Stimulated activated CD4-positive, alpha-beta T cell treated with anti-CD3 and anti-CD28 coated beads, Interleukin-1b, Interleukin-23, amount 100 ng/mL, for 48 hours (primary cell): ENCODE data around the gene DUSP8.
"Not testable (repeated sequence)": the region's sequence is repeated elsewhere in the genome, so short reads cannot be mapped to it uniquely, and the experiment has no call there.

ENCODE experiments used
- DNase-seq: peaks from one replicate; pipeline ENCODE4 v3.0.0-alpha.2; 2020

DUSP8 gene

GRCh38 chr11:1589191-1589963 is 17.3 kb upstream of the DUSP8 start:
- not testable (repeated sequence) for DNase-seq

- no peak for DNase-seq
Measured at GRCh38 chr11:1586699-1587098, 14.6 kb upstream of the DUSP8 start.

DNA sequence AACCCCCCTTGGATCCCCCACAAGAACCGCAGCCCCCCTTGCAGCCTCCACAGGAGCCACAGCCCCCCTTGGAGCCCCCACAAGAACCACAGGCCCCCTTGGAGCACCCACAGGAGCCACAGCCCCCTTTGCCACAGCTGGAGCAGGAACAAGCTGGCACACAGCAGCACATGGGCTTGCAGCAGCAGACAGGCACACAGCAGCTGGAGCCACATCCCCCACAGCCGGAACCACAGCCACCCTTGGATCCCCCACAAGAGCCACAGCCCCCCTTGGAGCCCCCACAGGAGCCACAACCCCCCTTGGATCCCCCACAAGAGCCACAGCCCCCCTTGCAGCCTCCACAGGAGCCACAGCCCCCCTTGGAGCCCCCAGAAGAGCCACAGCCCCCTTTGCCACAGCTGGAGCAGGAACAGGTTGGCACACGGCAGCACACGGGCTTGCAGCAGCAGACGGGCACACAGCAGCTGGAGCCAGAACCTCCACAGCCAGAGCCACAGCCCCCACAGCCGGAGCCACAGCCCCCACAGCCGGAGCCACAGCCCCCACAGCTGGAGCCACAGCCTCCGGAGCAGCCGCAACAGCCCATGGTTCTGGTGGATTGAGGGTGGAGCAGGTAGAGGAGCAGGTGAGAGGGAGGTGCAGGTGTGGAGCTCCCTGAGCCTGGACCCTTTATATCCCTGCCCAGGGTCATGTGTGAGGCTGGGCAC is 12.7 kb upstream of the DUSP8 start, which contains the start of gene KRTAP5-1:
TSS of gene KRTAP5-1 (minus strand) at position 623 of the 710 bp plus-strand sequence. CDS start at position 589, 34 bp downstream.
- DNase-seq: not testable (repeated sequence)

DNA sequence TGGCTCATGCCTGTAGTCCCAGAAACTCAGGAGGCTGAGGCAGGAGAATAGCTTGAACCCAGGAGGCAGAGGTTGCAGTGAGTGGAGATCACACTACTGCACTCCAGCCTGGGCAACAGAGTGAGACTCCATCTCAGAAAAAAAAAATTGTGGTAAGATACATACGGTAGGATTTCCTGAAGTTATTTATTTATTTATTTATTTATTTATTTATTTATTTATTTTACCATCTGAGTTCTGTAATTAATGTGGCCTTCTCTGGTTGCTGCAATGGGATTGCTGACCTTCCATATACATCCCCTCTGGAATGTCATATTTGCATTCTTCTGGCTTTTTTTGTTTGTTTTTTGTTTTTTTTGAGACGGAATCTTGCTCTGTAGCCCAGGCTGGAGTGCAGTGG is 10.8 kb upstream of the DUSP8 start:
- not testable (repeated sequence) for DNase-seq

DNA sequence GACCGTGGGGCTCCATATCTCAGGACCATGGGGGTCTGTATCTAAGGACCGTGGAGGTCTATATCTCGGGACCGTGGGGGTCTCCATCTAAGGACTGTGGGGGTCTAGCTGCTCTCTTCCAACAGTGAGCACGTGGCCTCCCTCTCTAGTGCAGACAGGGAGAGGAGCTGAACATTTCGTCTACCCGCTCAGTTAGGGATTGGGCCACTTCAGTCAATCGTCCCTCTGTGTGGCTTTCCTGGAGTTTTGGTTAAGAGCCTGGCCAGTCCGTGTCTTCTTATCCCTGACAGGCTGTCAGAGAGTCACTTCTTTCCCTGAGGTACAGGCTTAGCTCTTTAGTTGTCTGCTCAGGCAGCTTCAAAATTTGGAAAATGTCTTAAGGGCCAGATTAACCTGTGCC is 9.9 kb upstream of the DUSP8 start:
- DNase-seq: no peak

- no peak for DNase-seq
Measured at GRCh38 chr11:1576825-1577224, 4.8 kb upstream of the DUSP8 start.

GRCh38 chr11:1575756-1576155 is 3.7 kb upstream of the DUSP8 start:
- not testable (repeated sequence) for DNase-seq

DNA sequence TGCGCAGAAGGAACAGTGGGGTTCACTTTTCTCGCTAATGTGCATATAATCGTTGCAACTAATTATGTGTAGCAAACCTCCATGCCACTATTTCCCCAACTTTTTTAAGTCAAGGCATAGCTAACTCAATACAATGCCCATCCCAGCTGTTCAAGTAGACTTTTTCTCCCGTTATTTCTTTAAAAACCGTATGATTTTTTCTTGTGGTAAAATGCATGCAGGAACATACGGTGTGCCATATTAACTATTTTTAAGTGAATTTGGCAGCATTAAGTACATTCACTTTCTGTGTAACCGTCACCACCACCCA is 2.8 kb upstream of the DUSP8 start:
- DNase-seq: no peak

DNA sequence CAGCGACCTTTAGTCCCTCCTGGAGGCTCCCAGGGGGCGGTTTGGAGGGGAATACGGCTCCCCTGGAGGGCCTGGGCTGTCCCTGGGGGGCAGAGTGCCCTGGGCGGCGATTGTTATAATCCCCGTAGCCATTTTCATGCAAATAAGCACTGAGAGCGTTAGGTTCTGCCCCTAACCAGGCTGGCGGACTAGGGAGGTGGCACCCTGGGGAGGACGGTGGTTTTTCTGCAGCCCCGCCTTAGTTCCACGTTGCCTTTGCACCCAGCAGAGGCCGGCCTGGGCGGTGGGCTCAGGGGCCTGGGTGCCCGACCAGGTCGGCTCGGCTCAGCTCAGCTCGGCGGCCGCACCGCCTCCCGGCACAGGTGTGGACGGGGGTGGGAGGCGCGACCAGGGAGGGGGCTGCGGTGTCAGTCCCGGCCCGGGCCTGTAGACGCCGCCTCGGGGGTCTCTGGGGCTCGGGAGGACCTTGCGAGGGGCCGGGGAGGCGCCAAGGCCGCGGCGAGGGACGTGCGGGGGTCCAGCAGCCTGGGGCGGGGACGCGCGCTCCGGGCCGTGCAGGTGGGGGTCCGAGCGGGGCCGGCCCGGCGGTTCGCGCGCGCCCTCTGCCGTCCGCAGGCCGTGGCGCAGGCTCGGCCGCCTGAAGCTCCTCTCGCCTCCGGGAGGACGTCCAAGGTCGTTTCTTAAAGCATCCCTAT is 2.3 kb upstream of the DUSP8 start:
- DNase-seq: peak; percentile 42

- no peak for DNase-seq
Measured at GRCh38 chr11:1573903-1574237, 1.8 kb upstream of the DUSP8 start.

- DNase-seq: no peak
Measured at GRCh38 chr11:1573077-1573902, 1.2 kb upstream of the DUSP8 start.

- DNase-seq: no peak
Measured at GRCh38 chr11:1571760-1572196, 293 bp downstream of the DUSP8 start.

DNA sequence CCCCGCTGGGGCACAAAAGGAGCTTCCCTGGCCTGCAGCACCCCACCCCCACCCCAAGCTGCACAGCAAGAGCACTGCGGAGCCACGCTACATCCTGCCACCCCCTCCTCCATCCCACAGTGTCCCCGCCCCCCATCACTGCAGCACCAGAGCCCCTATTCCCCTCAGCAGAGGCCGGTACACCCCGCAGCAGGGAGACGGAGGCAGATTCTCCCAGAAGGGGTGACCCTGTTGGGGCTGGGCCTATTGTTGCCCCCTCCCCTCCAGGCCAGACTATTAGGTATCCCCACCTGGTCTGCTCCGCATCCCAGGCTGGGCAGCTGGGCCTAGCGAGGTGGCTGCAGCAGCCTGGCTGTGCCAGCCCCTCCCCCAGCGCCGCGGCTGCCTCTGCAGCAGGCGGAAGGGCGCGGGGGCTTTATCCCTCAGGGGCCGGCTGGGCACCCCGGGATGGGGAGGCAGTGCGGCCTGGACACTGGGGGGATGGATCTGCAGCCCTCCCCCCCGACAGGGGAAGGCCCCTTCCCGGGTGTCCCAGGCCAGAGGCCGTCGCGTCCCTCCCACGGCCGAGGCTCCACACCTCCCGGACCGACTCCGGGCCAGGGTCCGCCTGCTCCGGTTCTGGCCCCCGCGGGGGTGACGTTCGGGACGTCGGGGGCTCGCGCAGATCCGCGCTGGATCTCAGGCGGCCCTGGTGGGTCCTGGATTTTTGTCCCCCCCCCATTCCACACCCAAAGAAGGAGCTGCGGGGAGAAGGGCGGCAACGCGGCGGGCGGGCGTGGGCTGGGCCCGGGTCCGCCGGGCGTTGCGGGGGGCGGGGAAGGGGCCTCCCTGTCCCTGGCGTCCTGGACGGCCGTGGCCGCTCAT is 943 bp downstream of the DUSP8 start:
- no peak for DNase-seq

DNA sequence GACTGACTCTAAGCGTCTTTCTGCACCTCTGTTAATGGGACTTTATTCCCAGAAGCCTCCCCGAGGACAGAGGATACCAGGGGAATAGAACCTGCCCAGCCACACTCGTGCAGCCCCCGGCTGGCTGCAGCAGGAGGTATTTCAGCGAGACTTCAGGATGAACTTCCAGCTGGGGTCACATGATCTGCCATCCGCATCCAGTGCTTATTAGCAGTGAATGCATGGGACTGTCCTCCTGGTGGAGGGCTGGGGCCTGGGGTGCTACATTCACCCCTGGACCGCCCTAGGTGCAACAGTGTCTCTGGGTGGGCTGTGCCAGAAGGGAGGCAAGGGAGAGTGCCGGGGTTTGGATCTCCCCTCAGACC is 1.6 kb downstream of the DUSP8 start:
- DNase-seq: no peak

GRCh38 chr11:1570001-1570453 is 2.0 kb downstream of the DUSP8 start:
- DNase-seq: no peak

DNA sequence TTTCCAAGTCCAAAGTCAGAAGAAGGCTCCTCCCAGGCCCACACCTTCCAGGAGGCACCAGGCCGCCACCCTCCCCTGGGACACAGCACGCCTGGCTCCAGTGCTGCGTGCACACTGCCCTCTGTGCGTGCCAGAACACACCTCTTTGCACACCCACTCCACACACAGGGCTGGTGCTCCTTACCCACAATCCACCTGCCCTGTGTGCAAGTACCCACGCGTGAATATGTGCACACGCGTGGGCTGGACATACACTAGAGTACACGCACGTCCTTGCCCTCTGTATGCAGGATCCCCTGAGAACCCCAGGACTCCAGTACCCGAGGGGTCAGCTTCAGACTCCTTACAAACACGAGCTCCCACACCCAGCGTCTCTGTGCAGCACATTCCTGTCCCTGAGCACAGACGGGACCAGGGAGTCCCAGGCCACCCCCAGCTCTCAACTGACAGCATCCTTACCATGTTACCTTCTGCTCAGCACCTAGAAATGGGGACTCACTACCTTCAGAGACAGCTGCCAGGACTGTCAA is 2.8 kb downstream of the DUSP8 start:
- no peak for DNase-seq

DNA sequence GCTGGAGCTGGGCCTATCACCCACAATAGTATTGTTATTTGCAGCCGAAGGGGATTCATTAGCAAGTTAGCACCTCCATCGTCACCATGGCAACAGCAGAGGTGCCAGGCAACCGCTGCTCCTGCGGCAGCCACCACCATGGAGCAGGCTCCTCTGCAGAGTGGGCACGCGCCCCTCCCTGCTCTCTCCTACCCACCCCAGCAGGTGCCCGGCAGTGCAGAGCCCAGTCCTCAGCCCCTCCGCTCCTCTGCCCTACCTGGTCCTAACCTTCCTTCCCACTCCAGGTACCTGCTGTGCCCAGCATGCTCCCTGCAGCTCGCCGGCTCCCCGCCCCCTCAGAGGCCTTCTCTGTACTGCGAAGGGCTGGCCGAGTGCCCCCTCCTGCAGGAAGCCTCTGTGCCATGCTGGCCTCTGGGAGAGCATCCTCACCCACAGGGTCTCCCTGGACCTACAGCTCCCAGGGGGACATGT is 3.6 kb downstream of the DUSP8 start:
- DNase-seq: no peak

GRCh38 chr11:1567721-1568100 is 4.4 kb downstream of the DUSP8 start:
- no peak for DNase-seq

DNA sequence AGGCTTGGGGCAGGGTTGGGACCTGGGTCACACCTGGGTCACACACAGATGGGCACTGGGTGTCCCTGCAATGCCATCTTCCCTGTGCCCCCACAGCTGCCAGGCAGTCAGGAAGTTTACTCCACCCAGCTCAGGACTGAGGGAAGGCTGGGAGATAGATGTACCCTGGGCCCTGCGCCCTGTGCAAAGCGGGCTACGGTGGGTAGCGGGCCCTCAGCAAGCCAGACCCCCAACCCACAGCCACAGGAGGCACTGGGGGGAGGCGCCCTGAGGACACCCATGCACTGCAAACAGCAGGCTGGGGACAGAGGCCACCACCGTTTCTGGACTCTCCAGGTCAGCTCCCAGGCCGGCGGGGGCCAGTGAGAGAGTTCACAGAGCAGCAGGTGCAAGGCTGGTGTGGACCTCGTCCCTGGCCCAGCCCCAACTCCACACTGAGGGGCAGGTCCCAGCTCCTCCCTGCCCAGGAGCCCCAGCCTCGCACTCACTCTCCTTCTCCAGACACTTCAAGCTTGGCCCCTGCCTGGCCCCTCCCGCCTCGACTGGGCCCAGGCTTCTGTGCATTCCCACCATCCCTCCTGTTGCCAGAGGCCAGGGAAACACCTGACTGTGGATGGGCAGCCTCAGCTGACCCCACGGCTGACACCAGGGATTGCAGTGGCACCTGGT is 4.9 kb downstream of the DUSP8 start:
- DNase-seq: no peak

DNA sequence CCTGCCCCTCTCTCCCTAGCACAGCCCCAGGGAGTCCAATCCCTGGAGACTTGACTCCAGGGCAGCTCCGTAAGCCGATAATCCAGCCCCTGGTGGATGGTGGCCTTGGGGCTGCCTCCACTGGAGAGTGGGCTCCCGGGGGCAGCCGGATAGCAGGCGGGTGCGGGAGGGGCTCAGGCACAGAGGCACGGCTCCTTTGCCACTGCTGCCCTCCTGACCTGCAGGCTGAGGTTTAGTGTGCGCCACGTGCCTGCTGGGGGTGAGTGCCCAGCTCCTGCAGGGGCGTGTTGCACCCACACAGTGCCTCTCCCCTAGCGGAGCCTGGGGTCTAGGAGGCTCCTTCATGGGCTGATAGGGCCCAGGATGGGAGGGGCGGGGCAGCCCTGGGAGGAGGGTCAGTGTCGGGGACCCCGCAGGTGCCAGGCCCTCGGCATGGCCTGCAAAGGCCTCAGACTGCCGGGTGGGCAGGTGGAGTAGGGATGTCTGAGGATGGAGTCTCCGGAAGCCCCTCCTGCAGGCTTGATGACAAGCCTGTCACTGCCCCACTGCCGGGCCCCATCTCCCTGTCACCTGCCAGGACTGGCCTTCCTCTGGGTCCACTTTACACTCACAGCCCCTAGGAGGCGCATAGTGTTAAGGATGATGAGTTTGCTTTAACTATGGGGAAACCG is 5.6 kb downstream of the DUSP8 start:
- no peak for DNase-seq

DNA sequence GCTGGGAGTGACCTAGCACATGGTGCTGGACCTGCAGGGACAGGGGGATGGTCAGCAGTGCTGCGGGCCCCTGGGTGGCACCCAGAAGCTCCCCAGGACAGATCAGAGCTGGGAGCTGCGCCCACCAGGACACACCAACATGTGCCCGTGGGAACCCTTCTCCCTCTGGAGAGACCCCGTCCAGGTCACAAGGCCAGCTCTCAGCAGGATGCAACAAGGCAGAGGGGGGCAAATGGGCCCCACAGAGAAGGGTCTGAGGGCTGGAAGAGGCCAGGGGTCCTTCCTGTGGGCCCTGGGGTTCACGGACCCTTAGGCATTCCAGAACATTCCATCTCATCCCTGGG is 6.2 kb downstream of the DUSP8 start:
- no peak for DNase-seq
